KMS-11 (cell line): ENCODE results near the gene RHBDD1.

Source experiments
- H2AFZ ChIP-seq: fragments of 200-600 bp; sonication (generic); 2 replicates; pipeline ENCODE4 v1.6.1; 2016; ENCODE audit warnings: antibody characterized with exemption, mixed run types, low read depth
- H3K27ac ChIP-seq: fragments of 200-600 bp; sonication (generic); 2 replicates; pipeline ENCODE4 v1.6.1; 2016; ENCODE audit warnings: mild to moderate bottlenecking, mixed run types
- H3K27me3 ChIP-seq: fragments of 200-600 bp; sonication (generic); 2 replicates; pipeline ENCODE4 v1.6.1; 2017; ENCODE audit warnings: mild to moderate bottlenecking, low read depth, mixed run types, moderate library complexity; ENCODE audit not compliant: insufficient read depth
- H3K36me3 ChIP-seq: fragments of 200-600 bp; sonication (generic); 2 replicates; pipeline ENCODE4 v1.6.1; 2017; ENCODE audit warnings: mild to moderate bottlenecking, mixed run types; ENCODE audit not compliant: insufficient read depth
- H3K4me1 ChIP-seq: fragments of 200-600 bp; sonication (generic); 2 replicates; pipeline ENCODE4 v1.6.1; 2016; ENCODE audit warnings: mild to moderate bottlenecking, low read depth, mixed run types; ENCODE audit not compliant: poor library complexity, severe bottlenecking
- H3K4me2 ChIP-seq: fragments of 200-600 bp; sonication (generic); 2 replicates; pipeline ENCODE4 v1.7.0; 2016; ENCODE audit warnings: mild to moderate bottlenecking, mixed run types
- H3K4me3 ChIP-seq: fragments of 200-600 bp; sonication (generic); IDR thresholded peaks from 2 replicates; pipeline ENCODE4 v1.6.1; 2017; ENCODE audit warnings: low read depth, low read length, mixed read lengths; ENCODE audit not compliant: insufficient read depth
- H3K79me2 ChIP-seq: fragments of 200-600 bp; sonication (generic); 2 replicates; pipeline ENCODE4 v1.6.1; 2016; ENCODE audit warnings: low read depth, mixed run types; ENCODE audit not compliant: insufficient read depth
- H3K9ac ChIP-seq: fragments of 200-600 bp; sonication (generic); 2 replicates; pipeline ENCODE4 v1.6.1; 2016; ENCODE audit warnings: mild to moderate bottlenecking, mixed run types
- H4K20me1 ChIP-seq: fragments of 200-600 bp; sonication (generic); 2 replicates; pipeline ENCODE4 v1.6.1; 2016; ENCODE audit warnings: mild to moderate bottlenecking, mixed run types; ENCODE audit not compliant: insufficient read depth
- TF ChIP-seq, protein P1 (sequence below): fragments of 200-600 bp; sonication (generic); conservative IDR thresholded peaks from 2 replicates; pipeline ENCODE4 v1.6.1; 2017; ENCODE audit warnings: low read depth, mild to moderate bottlenecking, antibody characterized with exemption, low read length, moderate library complexity, mixed read lengths

The RHBDD1 gene

DNA sequence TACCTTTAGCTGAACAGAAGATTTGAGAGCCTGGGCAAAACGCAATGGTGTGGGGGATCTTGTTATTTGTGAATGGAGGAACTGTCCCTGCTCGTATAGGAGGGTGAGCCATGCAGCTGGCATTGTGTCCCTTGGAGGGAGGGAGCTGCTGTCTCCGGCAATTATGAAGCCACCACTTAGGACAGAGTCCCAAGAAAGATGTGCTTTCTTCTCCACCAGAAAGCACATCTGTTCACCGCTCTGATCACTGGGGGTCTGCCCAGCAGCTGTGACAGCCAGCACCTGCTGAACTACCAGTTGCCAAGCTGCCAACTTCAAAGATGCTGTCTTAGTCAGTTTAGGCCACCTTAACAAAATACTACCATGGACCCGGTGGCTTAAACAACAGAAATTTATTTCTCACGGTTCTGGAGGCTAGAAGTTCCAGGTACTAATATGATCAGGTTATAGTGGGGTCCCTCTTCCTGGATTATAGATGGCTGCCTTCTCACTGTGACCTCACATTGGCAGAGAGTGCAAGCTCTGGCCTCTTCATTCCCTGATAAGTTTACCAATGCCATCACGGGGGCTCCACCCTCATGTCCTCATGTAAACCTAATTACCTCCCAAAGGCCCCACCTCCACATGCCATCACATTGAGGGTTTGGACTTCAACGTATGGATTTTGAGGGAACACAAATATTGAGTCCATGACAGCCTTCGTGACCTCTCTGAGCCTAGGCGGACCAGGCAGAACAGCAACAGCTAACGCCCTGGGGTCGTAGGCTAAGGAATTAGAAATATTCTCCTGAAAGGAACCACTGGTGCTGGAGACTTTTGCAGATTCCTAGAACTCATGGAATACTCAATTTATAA is 148.3 kb downstream of the RHBDD1 start:
- Histone ChIP-seq H3K79me2 (no peaks in the 10 kb centered on the region), H3K36me3 (no peaks in the 10 kb centered on the region), H3K27ac (no peak overlapping the region), H3K4me2 (no peak overlapping the region), H3K4me1 (peaks cover 21% of the 10 kb centered on the region), H3K27me3 (no peaks in the 10 kb centered on the region), H3K4me3 (no peak overlapping the region), H4K20me1 (no peaks in the 10 kb centered on the region), H2AFZ (no peak overlapping the region), H3K9ac (no peak overlapping the region)
- TF ChIP-seq, protein P1, sequence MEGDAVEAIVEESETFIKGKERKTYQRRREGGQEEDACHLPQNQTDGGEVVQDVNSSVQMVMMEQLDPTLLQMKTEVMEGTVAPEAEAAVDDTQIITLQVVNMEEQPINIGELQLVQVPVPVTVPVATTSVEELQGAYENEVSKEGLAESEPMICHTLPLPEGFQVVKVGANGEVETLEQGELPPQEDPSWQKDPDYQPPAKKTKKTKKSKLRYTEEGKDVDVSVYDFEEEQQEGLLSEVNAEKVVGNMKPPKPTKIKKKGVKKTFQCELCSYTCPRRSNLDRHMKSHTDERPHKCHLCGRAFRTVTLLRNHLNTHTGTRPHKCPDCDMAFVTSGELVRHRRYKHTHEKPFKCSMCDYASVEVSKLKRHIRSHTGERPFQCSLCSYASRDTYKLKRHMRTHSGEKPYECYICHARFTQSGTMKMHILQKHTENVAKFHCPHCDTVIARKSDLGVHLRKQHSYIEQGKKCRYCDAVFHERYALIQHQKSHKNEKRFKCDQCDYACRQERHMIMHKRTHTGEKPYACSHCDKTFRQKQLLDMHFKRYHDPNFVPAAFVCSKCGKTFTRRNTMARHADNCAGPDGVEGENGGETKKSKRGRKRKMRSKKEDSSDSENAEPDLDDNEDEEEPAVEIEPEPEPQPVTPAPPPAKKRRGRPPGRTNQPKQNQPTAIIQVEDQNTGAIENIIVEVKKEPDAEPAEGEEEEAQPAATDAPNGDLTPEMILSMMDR: no peak

DNA sequence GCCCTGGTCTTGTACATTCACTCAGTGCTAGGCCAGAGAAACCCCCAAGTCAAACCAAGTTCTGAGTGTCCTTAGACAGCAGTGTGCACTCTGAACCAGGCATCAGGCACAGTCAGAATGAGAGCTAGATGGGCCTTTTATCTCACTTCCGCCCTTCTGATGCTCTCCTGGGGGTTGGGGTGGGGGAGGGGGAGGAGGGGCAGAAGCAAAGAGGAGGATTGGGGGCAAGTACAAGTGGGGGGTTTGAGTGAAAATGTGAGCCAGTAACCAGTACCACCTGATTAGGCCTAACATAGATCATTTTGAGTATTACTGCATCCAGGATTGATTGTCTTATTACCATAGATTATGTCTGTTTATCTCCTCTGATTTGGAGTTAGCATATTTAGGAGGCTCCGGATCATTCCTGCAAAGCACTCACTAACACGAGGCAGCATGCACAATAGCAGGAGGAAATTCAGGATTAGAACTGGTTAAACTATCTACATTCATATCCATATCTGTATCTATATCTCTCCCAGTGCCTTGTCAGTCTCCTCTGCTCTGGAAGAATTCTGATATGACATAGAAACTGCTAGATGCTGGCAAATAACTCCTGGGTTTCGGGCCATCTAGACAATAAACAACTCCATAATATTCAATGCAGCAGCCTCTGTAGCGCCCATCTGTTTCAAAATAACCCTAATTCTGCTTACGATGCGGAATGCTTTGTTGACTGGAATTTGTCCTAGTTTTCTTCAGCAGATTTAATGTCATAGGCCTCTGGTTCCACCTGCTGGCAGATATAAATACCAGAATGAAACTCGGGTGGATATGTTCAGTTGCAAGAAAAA is 149.1 kb downstream of the RHBDD1 start:
- Histone ChIP-seq H2AFZ (no peak overlapping the region), H3K4me1 (peaks cover 21% of the 10 kb centered on the region), H3K36me3 (no peaks in the 10 kb centered on the region), H3K79me2 (no peaks in the 10 kb centered on the region), H4K20me1 (no peaks in the 10 kb centered on the region), H3K9ac (no peak overlapping the region), H3K4me2 (peak overlapping the region; percentile 5; the same call in 1 of the 2 replicates), H3K27ac (no peak overlapping the region), H3K4me3 (no peak overlapping the region), H3K27me3 (no peaks in the 10 kb centered on the region)
- TF ChIP-seq, protein P1: peak; percentile 85

DNA sequence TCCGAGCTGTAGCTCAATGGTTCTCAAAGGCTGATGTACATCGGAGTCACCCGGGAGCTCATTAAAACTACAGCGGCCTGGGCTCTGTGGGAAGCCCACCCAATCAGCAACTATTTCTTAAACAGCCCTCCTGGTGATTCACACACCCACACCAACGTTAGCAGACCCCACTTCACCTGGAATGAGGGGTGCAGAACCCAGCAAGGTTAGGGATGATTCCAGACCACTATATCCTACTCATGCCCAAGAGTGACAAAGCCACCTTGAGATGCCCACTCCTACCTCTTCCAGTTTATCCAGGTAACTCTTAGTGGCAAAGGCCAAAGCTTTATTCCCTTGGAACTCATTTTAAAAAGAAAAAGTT is 149.7 kb downstream of the RHBDD1 start:
- no peaks in the 10 kb centered on the region for H3K79me2 ChIP-seq
- H3K4me1 ChIP-seq: peaks cover 21% of the 10 kb centered on the region
- H3K4me3 ChIP-seq: no peak overlapping the region
- H3K36me3 ChIP-seq: no peaks in the 10 kb centered on the region
- TF ChIP-seq, protein P1: peak; percentile 8; the same call in 1 of the 2 replicates
- H3K9ac ChIP-seq: no peak overlapping the region
- H2AFZ ChIP-seq: no peak overlapping the region
- H4K20me1 ChIP-seq: no peaks in the 10 kb centered on the region
- H3K27ac ChIP-seq: no peak overlapping the region
- H3K27me3 ChIP-seq: no peaks in the 10 kb centered on the region
- peak overlapping the region; percentile 5; the same call in 1 of the 2 replicates for H3K4me2 ChIP-seq

DNA sequence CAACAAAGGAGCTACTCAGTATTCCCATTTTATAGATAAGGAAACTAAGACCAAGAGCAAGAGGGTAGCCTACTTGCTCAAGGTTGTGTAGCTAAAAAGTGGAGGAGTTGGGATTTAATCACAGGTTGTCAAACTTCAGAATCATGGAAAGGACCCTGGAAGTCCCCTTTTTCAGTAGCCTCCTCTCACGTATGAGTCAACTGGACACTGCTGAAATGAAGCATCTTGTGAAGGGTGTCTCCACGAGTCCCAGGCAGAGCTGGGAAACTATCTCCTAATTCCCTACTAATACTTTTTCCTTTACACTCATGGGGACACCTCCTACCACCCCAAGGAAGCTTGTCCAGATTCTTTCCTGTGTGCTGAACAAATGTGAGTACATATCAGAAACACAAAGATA is 155.8 kb downstream of the RHBDD1 start:
- Histone ChIP-seq H3K36me3 (no peaks in the 10 kb centered on the region), H4K20me1 (no peaks in the 10 kb centered on the region), H3K4me3 (no peak overlapping the region), H3K4me2 (no peak overlapping the region), H2AFZ (no peak overlapping the region), H3K27me3 (no peaks in the 10 kb centered on the region), H3K27ac (no peak overlapping the region), H3K79me2 (no peaks in the 10 kb centered on the region), H3K9ac (no peak overlapping the region), H3K4me1 (no peaks in the 10 kb centered on the region)
- TF ChIP-seq, protein P1: no peak
